GM18907 (cell line): ENCODE data around the gene GCDH.
"Not testable (repeated sequence)": the region's sequence is repeated elsewhere in the genome, so short reads cannot be mapped to it uniquely, and the experiment has no call there.

Experiments
- ATAC-seq: cut with Tn5 transposase; IDR thresholded peaks from one replicate; pipeline ENCODE4 v1.9.1; 2021; ENCODE audit warnings: mild to moderate bottlenecking, moderate library complexity; ENCODE audit not compliant: unreplicated experiment

Gene GCDH

GRCh38 chr19:12890787-12891552 is at the start of gene GCDH:
GCDH (plus strand) TSS chr19:12891160; CDS start chr19:12891305, 145 bp downstream.
- ATAC-seq: peak; percentile 89

GRCh38 chr19:12842511-12842910 is 48.4 kb upstream of the GCDH start:
- no peak for ATAC-seq

GRCh38 chr19:12843328-12843727 is 47.6 kb upstream of the GCDH start:
- no peak for ATAC-seq

- ATAC-seq: no peak
Observed at GRCh38 chr19:12843999-12844732, 46.8 kb upstream of the GCDH start.

- not testable (repeated sequence) for ATAC-seq
Observed at GRCh38 chr19:12846613-12847012, 44.3 kb upstream of the GCDH start.

GRCh38 chr19:12847159-12848139 is 43.5 kb upstream of the GCDH start:
- ATAC-seq: peak; percentile 60

- no peak for ATAC-seq
Observed at GRCh38 chr19:12856653-12857052, 34.3 kb upstream of the GCDH start.

- ATAC-seq: no peak
Observed at GRCh38 chr19:12858041-12858928, 32.7 kb upstream of the GCDH start.

GRCh38 chr19:12859546-12859945 is 31.4 kb upstream of the GCDH start:
- no peak for ATAC-seq

- no peak for ATAC-seq
Observed at GRCh38 chr19:12864143-12864542, 26.8 kb upstream of the GCDH start.

GRCh38 chr19:12864721-12865715 is 25.9 kb upstream of the GCDH start:
- ATAC-seq: no peak

- no peak for ATAC-seq
Observed at GRCh38 chr19:12865746-12866415, 25.1 kb upstream of the GCDH start.

- no peak for ATAC-seq
Observed at GRCh38 chr19:12866416-12867119, 24.4 kb upstream of the GCDH start.

GRCh38 chr19:12867120-12868099 is 23.6 kb upstream of the GCDH start:
- peak; percentile 62 for ATAC-seq

GRCh38 chr19:12868540-12869112 is 22.3 kb upstream of the GCDH start:
- ATAC-seq: no peak

- no peak for ATAC-seq
Observed at GRCh38 chr19:12871681-12872080, 19.3 kb upstream of the GCDH start.
